GM19397 (cell line): ENCODE results near the gene OR2S2.
"Not testable (repeated sequence)": the region's sequence is repeated elsewhere in the genome, so short reads cannot be mapped to it uniquely, and the experiment has no call there.

Experiments used
- ATAC-seq: cut with Tn5 transposase; IDR thresholded peaks from one replicate; pipeline ENCODE4 v1.9.1; 2021; ENCODE audit warnings: mild to moderate bottlenecking, moderate library complexity; ENCODE audit not compliant: unreplicated experiment

Gene OR2S2, protein sequence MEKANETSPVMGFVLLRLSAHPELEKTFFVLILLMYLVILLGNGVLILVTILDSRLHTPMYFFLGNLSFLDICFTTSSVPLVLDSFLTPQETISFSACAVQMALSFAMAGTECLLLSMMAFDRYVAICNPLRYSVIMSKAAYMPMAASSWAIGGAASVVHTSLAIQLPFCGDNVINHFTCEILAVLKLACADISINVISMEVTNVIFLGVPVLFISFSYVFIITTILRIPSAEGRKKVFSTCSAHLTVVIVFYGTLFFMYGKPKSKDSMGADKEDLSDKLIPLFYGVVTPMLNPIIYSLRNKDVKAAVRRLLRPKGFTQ

DNA sequence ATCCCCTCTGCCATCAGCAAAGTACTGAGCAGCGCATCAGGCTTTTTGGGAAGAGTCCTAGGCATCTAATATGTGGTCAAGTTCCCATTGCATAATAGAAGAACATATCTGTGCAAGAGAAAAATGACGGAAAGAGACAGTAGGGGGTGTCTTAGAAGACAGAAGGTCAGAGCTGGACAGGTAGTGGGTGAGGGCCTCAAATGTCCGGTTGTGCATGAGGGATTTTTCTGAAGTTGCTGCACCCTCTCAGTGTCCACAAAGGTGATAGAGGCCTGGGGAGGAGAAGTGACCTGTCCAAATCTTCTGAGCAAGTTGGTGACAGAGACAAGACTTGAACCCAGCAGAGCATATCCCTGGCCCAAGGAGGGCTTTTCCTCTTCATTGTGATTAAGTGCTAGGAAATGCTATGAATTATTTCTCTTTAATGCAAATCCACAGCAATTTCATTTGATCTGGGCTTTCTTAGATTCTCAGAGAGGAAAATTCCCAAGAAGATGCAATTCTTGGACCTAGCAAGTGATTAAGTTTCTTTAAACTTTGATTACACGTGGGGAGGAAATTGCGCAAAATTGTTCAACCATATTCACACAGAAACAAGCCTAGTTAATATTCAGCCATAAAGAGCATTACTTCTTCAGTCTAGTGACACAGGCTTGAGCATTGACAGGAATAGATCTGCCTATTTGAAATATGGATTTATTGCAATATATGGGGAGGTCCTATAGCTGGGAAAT is at the start of gene OR2S2:
TSS of gene OR2S2 (minus strand) at position 51 of the 734 bp plus-strand sequence. CDS start 56 bp downstream, outside the sequence.
- no peak for ATAC-seq

DNA sequence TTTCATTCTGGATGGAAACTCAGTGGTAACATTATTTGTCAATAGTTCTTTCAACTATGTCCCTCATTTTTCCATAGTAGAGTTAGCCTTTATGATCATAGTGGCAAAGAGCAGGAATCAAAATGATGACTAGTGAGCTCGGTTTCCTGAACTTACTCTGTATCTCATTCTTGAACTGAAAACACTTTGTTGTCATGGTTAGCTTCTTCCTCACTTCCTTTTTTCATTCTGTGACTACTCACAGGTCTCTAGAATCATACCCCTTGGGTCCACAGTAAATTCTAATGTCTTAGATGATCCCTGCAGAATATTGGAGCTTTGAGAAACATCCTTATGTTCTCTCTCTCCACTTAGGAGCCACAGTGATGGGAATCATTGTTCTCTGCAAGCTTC is 49.4 kb upstream of the OR2S2 start:
- no peak for ATAC-seq

DNA sequence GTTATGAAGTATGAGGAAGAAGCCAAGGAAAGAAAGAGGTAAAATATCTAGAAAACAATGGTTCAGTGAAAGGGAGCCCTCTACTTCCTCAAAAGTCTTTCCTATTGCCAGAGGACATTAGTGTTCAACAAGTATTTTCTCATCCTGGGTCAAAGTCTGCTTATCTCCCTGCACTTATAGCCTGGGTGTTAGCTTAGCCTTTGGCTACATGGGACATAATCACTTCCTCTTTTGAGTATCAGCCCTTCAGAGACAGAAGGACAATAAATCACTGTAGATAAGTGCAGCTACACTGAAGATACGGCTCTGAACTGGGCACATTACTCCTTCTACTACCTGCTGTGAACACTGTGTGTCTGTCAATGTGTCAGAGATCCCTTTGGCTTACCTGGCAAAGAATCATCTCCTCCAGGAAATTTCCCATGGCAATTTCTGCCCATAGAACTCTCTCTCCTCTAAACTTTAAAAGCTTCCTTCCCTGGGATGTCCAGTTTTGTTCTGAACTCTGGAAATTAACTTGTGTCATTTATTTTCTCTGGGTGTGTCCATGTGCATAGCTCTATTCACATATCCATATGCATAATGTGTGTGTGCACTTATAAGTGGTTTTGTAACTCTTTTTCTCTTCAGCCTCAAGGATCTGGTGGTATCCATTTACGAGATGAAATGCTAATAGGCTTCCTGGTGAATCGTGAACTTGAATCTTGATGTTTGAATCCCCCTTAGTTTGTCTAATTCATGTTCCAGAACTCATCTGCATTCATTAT is 48.8 kb upstream of the OR2S2 start:
- no peak for ATAC-seq

DNA sequence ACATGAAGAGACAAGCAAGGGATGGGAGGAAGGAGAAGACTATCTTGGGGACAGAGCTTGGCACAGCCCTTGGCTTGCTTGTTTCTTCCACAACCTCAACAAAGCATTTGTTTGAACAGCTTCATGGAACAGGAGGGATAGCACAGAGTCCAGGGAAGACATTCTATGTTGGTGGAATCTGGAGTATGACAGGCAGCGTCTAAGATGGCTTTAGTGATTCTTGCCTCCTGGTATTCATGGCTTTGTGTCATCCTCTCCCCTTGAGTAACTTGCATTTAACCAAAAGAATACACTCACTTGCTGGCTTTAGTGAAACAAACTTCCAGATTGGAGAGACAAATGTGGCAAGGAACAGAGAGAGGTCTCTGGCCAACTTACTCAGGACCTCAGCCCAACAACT is 47.9 kb upstream of the OR2S2 start:
- ATAC-seq = no peak

DNA sequence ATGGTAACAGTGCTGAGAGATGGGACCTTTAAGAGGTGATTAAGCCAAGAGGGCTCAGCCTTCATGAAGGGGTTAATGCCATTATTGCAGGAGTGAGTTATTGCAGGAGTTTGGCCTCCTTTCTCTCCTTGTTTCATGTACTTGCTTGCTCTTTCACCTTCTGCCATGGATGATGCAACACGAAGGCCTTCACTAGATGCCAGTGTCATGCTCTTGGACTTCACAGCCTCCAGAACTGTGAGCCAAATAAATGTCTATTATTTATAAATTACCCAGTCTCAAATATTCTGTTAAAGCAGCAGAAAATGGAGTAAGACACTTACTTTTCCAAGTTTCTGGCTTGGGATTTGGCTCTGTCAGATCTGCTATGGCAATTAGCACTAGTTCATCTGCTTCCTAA is 40.4 kb upstream of the OR2S2 start:
- no peak for ATAC-seq

DNA sequence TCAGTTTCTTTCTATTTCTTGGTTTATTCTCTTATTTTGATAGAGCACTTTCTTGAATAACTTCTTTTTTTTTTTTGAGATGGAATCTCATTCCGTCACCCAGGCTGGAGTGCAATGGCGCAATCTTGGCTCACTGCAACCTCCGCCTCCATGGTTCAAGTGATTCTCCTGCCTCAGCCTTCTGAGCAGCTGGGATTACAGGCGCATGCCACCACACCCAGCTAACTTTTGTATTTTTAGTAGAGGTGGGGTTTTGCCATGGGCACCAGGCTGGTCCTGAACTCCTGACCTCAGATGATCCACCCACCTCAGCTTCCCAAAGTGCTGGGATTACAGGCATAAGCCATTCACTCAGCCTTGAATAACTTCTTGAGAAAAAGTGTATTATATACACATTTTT is 39.1 kb upstream of the OR2S2 start:
- ATAC-seq = not testable (repeated sequence)

DNA sequence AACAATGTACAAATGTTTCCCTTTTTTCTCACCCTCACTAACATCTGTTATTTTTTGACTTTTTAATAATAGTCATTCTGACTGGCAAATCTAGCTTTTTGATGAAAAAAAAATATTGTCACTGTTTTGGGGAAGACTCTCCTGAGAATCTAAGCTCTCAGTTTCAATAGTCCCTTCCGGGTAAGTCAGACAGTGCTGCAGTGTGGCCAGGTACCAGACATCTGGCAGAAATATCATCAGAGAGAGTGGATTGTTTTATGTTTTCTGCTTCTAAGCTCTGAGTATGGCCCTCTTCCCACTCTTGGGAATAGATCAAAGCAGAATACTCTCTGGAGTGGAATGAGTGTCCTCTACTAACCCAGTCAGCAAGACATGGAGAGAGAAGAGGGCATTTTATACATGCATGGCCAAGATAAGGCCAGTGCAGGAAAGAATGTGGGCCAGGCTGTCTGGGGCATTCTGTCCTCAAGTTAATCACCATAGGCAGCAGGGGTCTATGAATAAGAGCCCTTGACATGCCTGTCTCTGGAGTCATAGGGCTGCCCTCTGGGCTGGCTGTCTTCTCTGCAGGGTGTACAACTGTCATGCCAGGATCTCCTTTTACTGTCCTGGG is 38.5 kb upstream of the OR2S2 start:
- no peak for ATAC-seq

DNA sequence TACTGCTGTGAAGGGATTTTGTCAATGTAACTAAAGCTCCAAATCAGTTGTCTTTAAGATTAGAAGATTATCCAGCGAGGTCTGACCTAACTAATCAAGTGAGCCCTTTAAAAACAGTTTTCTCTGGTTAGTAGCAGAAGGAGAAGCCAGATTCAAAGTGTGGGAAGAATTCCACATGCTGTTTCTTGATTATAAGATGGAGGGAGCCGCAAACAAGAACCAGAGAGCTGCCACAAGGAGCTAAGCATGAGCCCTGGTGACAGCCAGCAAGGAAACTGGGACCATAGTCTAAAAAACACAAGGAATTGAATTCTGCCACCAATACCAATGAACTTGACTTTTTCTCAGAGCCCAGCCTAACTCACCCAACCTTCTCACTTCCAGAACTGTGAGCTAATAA is 37.0 kb upstream of the OR2S2 start:
- ATAC-seq = no peak

DNA sequence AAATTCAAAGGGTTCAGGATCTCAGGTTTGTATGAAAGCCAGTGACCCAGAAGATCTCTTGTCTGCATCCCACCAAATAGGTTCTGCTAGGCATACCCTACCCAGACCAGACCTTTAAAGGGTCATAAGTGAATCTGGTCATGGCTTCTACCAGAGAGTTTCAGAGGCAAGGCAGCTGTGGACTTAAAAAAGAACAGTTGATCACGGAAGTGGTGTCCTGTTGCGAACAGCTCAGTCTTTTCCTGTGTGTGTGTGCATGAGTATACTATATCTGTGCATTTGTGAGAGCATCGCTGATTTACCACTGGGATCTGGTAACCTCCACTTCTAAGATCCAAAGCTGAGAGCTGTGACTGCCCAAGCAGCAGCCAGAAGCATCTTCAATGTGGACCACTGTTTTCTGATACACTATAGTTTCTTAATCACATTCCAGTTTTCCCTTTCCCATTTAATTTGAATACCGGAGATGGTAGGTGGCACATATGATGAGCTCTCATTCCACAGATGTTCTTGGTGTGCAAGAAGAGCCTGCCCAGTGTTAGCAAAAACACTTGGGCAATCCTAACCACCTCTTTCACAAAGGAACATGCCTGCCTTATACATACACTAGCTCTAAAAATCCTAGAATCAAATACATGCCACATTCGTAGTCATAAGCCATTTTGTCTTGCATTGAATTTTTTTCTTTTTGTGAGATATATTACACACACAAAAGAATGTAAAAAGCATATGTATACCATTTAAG is 36.2 kb upstream of the OR2S2 start:
- ATAC-seq = no peak

DNA sequence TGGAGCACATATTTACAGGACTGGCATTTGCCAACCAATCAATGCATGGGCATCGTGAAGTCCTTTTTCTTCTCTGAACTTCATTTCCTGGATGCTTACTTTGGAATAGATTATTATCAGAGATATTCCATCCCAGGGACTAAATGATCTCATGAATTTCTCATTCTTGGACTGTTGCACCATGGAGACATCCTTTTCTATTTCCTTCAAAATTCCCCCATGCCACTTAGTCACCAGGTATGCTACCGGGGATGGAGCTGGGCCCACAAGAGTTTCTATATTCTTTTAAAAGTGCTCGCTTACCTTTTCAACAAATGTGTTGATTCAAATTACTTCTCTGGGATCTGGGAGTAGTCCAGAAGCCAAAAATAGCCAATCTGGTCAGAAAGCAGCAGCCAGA is 35.2 kb upstream of the OR2S2 start:
- not testable (repeated sequence) for ATAC-seq

DNA sequence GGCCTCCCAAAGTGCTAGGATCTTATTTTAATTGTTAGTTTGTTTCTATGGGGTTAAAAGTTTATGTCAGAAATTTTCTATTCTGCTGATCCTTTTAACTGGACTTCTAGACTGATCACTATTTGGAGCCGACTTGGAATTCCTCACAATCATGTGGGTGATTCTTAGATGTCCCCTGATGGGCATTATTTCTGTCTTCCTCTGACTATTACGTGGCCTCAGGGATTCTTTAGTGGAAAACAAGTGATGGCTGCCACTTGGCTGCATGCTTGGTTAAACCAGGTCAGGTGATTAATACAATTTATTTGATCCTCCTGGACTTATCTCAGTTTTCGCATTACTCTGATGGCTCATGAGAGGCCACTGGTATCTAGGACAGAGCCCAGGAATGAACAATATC is 32.2 kb upstream of the OR2S2 start:
- no peak for ATAC-seq

DNA sequence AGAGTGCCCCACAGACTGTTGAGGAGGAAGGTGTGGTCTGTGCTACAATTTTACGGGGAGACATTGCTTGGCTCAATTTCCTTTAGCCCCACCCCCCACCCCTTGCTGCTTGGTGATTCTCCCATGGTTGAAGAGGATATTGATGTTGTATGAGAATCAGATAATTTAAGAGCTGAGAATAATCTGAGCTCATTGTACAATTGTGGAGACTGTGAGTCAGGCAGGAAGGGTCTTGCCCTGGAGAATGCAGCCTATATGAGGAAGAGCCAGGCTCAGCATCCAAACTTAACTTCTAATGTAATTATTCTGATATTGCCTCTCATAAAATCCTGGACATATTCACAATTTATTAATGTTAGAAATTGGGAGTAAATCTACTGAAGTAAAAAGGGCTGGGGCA is 26.1 kb upstream of the OR2S2 start:
- ATAC-seq = no peak

DNA sequence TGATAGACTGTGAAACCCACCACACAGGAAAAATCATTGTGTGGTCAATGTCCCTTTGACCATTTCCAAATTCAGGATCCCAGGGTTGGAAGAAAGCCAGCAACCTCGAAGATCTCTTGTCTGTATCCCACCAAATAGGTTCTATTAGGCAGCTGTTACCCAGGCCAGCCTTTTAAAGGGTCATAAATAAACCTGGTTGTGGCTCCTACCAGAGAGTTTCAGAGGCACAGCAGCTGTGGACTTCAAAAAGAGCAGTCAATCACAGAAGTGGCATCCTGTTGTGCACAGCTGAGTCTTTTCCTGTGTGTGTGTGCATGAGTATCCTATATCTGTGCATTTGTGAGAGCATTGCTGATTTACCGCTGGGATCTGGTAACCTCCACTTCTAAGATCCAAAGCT is 23.7 kb upstream of the OR2S2 start:
- ATAC-seq = no peak

DNA sequence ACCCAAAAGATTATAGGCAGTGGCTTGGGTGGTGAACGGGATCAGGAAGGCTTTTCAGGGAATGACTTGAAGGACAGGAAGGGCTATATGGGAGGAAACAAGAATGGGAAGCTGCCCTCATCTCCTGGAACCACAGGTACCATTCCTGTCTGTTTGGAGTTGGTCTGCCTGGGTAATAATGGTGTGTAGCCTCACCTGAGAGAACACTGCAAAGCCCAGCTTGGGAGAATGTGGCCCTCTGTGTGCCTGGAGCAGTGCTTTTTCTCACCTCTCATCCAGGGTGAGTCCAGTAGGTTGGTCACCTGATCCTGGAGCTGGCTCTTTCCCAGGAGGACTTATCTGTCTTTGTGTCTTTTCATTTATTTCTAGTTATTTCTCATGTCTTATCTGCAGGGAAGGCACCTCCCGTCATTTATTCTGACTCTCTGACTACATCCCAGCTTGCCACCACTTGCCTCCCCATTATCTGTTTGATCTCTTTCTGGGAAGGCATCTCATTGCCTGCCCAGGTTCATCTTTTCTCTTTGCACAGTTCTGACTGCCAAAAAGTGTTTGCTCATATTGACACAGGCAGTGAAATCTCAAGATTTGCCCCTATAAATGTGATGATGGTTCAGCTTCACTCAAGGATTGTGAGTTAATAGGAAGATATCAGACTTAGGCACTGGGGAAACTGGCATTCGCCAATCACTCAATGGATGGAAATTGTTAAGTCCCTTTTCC is 22.5 kb upstream of the OR2S2 start:
- no peak for ATAC-seq

DNA sequence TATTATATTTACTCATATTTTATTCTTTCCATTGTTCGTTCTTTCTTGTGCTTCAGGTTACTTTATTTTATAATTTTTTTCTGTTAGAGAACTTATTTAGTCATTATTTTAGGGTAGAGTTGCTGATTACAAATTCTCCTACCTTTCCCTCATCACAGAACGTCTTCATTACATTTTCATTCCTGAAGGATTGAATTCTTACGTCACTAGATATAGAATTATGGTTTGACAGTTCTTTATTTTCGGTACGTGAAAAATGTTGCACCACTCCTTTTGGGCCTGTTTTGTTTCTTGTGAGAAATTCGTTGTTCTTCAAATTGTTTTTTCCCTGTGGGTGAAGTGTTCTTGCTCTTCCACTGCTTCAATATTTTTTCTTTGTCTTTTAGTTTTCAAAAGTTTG is 20.8 kb upstream of the OR2S2 start:
- no peak for ATAC-seq

DNA sequence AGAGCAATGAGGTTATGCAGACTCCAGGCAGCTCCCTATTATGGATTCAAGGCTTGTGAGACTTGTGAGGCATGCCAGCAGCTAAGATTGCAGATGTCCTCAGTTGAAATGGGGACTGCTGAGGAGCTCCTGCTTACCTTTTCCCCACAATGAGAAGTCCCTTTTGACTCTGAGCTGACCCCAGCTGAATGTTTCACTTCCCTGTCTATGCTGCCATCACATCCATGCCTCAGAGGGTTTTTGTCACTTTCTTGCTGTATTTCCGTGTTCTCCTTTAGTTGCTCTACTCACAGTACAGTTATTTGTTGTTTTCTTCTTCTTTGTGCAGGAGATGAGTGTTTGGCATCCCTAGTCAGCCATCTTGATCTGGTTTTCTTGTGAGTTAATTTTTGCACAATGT is 18.8 kb upstream of the OR2S2 start:
- ATAC-seq = no peak

DNA sequence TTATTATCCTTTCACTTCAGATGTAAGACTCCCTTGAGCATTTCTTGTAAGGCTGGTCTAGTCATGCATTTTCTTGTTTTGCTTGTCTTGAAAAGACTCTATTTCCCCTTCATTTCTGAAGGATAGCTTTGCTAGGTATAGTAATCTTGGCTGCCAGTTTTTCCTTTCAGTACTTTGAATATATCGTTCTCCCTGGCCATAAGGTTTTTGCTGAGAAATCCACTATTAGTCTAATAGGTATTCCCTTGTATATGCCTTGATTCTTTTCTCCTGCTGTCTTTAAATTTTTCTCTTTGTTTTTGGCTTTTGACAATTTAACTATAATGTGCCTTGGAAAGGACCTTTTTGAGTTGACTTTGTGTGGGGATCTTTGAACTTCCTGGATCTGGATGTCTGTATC is 16.8 kb upstream of the OR2S2 start:
- ATAC-seq = no peak

DNA sequence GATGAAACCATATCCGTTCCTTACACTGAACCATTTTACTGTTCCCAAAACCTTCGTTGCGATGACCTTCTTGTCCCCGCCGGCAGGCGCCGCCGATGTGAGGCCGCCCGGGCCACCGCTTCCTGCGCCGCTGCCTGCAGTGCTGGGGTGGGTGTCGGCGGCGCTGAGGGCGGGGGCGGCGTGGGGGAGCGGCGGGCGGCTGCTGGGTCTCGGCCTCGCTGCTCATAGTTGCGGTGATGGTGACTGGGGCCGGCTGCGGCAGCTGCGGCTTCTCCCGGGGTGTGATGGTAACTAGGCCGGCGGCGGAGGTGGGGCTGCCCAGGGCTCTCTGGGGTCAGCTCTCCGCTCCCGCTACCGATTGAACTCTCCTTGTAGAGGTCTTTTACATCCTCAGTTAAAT is 14.1 kb upstream of the OR2S2 start:
- ATAC-seq = no peak

DNA sequence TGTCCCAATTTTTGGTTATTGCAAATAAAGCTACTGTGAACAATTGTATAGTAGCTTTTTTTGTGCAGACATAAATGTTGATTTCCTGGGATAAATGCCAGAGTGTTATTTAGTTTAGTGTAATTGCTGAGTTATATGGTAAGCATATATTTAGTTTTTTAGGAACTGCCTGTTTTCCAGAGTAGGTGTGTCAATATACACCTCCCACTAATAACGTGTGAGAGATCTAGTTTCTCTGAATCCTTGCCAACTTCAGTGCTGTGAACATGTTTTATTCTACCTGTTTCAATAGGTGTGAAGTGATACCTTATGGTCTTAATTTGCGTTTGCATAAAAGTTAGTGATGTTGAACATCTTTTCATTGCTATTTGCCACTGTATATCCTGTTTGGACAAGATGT is 9.1 kb upstream of the OR2S2 start:
- ATAC-seq = no peak

DNA sequence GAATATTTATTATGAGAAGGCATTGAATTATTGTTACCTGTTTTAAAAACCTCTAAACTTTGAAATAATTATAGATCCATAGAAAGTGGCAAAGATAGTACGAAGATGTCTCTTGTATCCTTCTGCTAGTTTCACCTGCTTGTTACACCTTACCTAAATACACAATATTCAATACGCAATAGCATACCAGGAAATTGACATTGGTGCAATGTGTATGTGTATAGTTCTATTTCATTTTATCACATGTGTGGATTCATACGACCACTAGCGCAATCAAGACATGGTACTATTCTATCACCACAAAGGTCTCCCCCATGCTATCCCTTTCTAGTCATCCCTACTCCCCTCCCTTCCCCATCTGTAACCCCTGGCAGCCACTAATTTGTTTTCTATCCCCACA is 8.5 kb upstream of the OR2S2 start:
- no peak for ATAC-seq
